ENCODE data around the gene PEAR1. TPM values are rescaled to one million over a fixed set of nuclear protein-coding genes. Genes with fewer than 3 reads are reported as not detected.
A peak's percentile ranks its signal among the peaks of the same experiment; 100 is the strongest.

PEAR1 gene
- total RNA-seq, 1 experiment from 2014 or later = 0.39 TPM

DNA sequence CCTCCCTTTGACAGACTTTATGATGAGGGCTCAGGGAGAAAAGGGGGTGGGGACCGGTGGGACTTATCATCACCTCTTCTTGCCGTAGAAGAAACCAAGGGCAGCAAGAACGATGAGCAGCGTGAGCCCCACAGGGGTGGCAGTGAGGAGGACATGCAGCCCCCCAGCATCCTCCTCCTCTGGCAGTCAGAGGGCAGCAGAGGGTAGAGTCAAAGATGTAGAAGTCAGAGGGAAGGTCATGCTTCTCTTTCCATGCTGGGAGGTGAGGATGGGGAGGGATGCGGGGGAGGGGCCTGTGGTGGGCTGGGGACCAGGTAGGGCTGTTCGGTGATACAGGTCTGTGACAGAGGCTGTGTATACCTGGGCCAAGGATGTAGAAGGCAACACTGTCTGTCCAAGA lies 49.4 kb upstream of the PEAR1 start:
- H2AK5ac ChIP-seq (ENCODE audit: insufficient read length, low read length) = no peak overlapping the region
- H3T11ph ChIP-seq (ENCODE audit: low read length) = no peak overlapping the region
- no peak overlapping the region for H3K4me2 ChIP-seq (ENCODE audit: insufficient read depth, insufficient read length, low read length)
- H3K23me2 ChIP-seq (ENCODE audit: insufficient read length, low read depth, low read length, poor library complexity, severe bottlenecking) = peaks cover 14% of the 10 kb centered on the region
- H3K79me1 ChIP-seq (ENCODE audit: insufficient read depth, low read depth, low read length, poor library complexity, severe bottlenecking) = no peaks in the 10 kb centered on the region
- H2BK20ac ChIP-seq (ENCODE audit: low read depth, low read length, poor library complexity, severe bottlenecking) = no peak overlapping the region
- DNase-seq = no peak
- H2BK5ac ChIP-seq (ENCODE audit: insufficient read length, low read length) = no peak overlapping the region
- H3K4ac ChIP-seq (ENCODE audit: low read depth, low read length) = no peak overlapping the region
- H4K20me1 ChIP-seq (ENCODE audit: control insufficient read depth, insufficient read depth, insufficient read length) = no peaks in the 10 kb centered on the region
- no peak overlapping the region for H2AFZ ChIP-seq (ENCODE audit: low read length)
- no peak overlapping the region for H3K14ac ChIP-seq (ENCODE audit: insufficient read depth, low read length)
- Mint-ChIP-seq H3K27ac (no peak overlapping the region; a peak in 1 of 7 replicates), H3K9me3 (no peaks in the 10 kb centered on the region; a peak in 1 of 5 replicates), H3K4me3 (peak overlapping the region in 1 of 2 experiments; percentile 82; a peak in 3 of 5 replicates), H3K4me1 (peaks cover 18 to 46% of the 10 kb centered on the region in 2 experiments), H3K36me3 (ENCODE audit: insufficient read depth in 1 of 3, low read depth in 3 of 3) (no peaks in the 10 kb centered on the region), H3K27me3 (ENCODE audit: low read depth) (peaks cover 90% of the 10 kb centered on the region)
- no CpG with 5 or more reads among the region's 6 CpGs for WGBS (ENCODE audit: extremely low coverage, insufficient read length, low lambda C conversion rate)
- H3K79me2 ChIP-seq (ENCODE audit: insufficient read depth, low read length) = no peaks in the 10 kb centered on the region
- H4K5ac ChIP-seq (ENCODE audit: insufficient read length, low read depth, low read length) = no peak overlapping the region
- H3K27ac ChIP-seq (ENCODE audit: insufficient read length, low read depth, low read length) = no peak overlapping the region
- H3K27me3 ChIP-seq (ENCODE audit: insufficient read depth, low read length) = peaks cover 60% of the 10 kb centered on the region
- no peak overlapping the region for H4K8ac ChIP-seq (replicated peaks; ENCODE audit: insufficient read length, low read depth, low read length)
- no peak overlapping the region for H2BK120ac ChIP-seq (ENCODE audit: low read depth, low read length, poor library complexity, severe bottlenecking)
- no peaks in the 10 kb centered on the region for H3K4me1 ChIP-seq (ENCODE audit: insufficient read depth, low read length)
- H2BK15ac ChIP-seq (ENCODE audit: low read depth, low read length) = no peak overlapping the region
- H4K91ac ChIP-seq (ENCODE audit: insufficient read length, low read depth, low read length) = no peak overlapping the region
- no peak overlapping the region for H3K23ac ChIP-seq (ENCODE audit: insufficient read length, low read depth, low read length)
- H3K18ac ChIP-seq (ENCODE audit: insufficient read length, low read depth, low read length) = no peak overlapping the region
- H3K9ac ChIP-seq (ENCODE audit: extremely low read depth, insufficient read length, low read length) = no peak overlapping the region
- TF ChIP-seq, protein P1, sequence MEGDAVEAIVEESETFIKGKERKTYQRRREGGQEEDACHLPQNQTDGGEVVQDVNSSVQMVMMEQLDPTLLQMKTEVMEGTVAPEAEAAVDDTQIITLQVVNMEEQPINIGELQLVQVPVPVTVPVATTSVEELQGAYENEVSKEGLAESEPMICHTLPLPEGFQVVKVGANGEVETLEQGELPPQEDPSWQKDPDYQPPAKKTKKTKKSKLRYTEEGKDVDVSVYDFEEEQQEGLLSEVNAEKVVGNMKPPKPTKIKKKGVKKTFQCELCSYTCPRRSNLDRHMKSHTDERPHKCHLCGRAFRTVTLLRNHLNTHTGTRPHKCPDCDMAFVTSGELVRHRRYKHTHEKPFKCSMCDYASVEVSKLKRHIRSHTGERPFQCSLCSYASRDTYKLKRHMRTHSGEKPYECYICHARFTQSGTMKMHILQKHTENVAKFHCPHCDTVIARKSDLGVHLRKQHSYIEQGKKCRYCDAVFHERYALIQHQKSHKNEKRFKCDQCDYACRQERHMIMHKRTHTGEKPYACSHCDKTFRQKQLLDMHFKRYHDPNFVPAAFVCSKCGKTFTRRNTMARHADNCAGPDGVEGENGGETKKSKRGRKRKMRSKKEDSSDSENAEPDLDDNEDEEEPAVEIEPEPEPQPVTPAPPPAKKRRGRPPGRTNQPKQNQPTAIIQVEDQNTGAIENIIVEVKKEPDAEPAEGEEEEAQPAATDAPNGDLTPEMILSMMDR (conservative IDR thresholded peaks at IDR 0.05) = peak; percentile 33
- no peak overlapping the region for H2BK12ac ChIP-seq (ENCODE audit: insufficient read length, low read depth, low read length)
- H3K9me3 ChIP-seq (ENCODE audit: control insufficient read depth, low read depth, low read length) = no peaks in the 10 kb centered on the region
- H3K56ac ChIP-seq (ENCODE audit: insufficient read length, low read depth, low read length) = no peak overlapping the region
